Liver (tissue), 3 donors: Measurements from ENCODE around the gene DHX30.

Experiments
- EGR1 ChIP-seq, 2 donors: IDR thresholded peaks; 2 replicates each; pipeline ENCODE4 v1.6.1; 2016 to 2018; ENCODE audit warnings: antibody characterized with exemption in 2 of 2, low read depth in 2 of 2
- JUND ChIP-seq, 2 donors: IDR thresholded peaks; 2 replicates each; pipeline ENCODE4 v1.6.1; 2016; ENCODE audit warnings: antibody characterized with exemption in 2 of 2
- REST ChIP-seq: IDR thresholded peaks from 2 replicates; pipeline ENCODE4 v1.6.1; 2016; ENCODE audit warnings: antibody characterized with exemption, mild to moderate bottlenecking
- TAF1 ChIP-seq: conservative IDR thresholded peaks from 2 replicates; pipeline ENCODE4 v1.6.1; 2016; ENCODE audit warnings: antibody characterized with exemption, mild to moderate bottlenecking
- YY1 ChIP-seq: IDR thresholded peaks from 2 replicates; pipeline ENCODE4 v1.6.1; 2016; ENCODE audit warnings: antibody characterized with exemption, mild to moderate bottlenecking
- TF ChIP-seq, protein P1 (sequence below): fragments of 150-350 bp; IDR thresholded peaks from 2 replicates; pipeline ENCODE4 v1.5.1; 2017; ENCODE audit warnings: improper control_type of control experiment, low read depth, low read length; ENCODE audit not compliant: missing input control
- TF ChIP-seq, protein P2 (sequence below): IDR thresholded peaks from 2 replicates; pipeline ENCODE4 v1.6.1; 2016; ENCODE audit warnings: antibody characterized with exemption
- donor health status: healthy.
- donor health status: healthy.

- TF ChIP-seq, protein P1, sequence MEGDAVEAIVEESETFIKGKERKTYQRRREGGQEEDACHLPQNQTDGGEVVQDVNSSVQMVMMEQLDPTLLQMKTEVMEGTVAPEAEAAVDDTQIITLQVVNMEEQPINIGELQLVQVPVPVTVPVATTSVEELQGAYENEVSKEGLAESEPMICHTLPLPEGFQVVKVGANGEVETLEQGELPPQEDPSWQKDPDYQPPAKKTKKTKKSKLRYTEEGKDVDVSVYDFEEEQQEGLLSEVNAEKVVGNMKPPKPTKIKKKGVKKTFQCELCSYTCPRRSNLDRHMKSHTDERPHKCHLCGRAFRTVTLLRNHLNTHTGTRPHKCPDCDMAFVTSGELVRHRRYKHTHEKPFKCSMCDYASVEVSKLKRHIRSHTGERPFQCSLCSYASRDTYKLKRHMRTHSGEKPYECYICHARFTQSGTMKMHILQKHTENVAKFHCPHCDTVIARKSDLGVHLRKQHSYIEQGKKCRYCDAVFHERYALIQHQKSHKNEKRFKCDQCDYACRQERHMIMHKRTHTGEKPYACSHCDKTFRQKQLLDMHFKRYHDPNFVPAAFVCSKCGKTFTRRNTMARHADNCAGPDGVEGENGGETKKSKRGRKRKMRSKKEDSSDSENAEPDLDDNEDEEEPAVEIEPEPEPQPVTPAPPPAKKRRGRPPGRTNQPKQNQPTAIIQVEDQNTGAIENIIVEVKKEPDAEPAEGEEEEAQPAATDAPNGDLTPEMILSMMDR = no peak
- TF ChIP-seq EGR1 (IDR thresholded peaks at IDR 0.05; ENCODE audit: low read depth in 2 of 2) (no peak), YY1 (no peak), TAF1 (no peak), JUND (IDR thresholded peaks at IDR 0.05) (no peak), REST (no peak)
- TF ChIP-seq, protein P2, sequence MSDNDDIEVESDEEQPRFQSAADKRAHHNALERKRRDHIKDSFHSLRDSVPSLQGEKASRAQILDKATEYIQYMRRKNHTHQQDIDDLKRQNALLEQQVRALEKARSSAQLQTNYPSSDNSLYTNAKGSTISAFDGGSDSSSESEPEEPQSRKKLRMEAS = no peak
Measured at GRCh38 chr3:47799733-47800132, 3.2 kb upstream of the DHX30 start.
